ENCODE results near the gene SLC17A6. TPM values are rescaled to one million over a fixed set of nuclear protein-coding genes. Genes with fewer than 3 reads are reported as not detected.

Gene SLC17A6
- polyA plus RNA-seq, 1 donor (not counting 4 experiments of a cell fraction or from before 2014, with no cell fraction given): not detected

DNA sequence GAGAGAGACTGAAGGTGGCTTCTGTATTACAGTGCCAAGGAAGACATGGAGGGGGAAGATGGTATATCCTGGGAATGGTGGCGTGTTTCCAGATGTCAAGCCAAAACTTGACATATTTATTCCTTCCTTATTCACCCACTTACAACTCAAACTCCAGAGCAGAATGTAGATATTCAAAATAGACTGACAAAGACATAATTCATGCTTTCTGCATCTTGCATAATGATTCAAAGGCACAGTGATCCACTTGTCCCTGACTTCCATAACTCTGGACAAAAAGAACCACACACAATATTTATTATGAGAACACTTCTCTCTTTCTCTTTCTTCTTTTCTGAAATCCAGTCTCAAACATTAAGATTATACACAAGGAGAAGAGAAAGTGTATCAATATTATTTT, 48.9 kb downstream of the SLC17A6 start:
- FAIRE-seq (no peak), DNase-seq (ENCODE audit: low read depth, low spot score) (no peak)
- TF ChIP-seq EZH2 (IDR thresholded peaks at IDR 0.05; ENCODE audit: low read length): no peak
- TF ChIP-seq, protein P1, sequence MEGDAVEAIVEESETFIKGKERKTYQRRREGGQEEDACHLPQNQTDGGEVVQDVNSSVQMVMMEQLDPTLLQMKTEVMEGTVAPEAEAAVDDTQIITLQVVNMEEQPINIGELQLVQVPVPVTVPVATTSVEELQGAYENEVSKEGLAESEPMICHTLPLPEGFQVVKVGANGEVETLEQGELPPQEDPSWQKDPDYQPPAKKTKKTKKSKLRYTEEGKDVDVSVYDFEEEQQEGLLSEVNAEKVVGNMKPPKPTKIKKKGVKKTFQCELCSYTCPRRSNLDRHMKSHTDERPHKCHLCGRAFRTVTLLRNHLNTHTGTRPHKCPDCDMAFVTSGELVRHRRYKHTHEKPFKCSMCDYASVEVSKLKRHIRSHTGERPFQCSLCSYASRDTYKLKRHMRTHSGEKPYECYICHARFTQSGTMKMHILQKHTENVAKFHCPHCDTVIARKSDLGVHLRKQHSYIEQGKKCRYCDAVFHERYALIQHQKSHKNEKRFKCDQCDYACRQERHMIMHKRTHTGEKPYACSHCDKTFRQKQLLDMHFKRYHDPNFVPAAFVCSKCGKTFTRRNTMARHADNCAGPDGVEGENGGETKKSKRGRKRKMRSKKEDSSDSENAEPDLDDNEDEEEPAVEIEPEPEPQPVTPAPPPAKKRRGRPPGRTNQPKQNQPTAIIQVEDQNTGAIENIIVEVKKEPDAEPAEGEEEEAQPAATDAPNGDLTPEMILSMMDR (optimal IDR thresholded peaks at IDR 0.05 in 1 of 3, IDR thresholded peaks at IDR 0.05 in 1 of 3, conservative IDR thresholded peaks at IDR 0.05 in 1 of 3; ENCODE audit: extremely low read depth in 1 of 3, insufficient read depth in 2 of 3, low read length in 3 of 3): no peak
- no peaks in the 10 kb centered on the region for H3K9me1 ChIP-seq (ENCODE audit: control insufficient read depth, extremely low read depth, insufficient read depth, low read length)
- dilution Hi-C loops (cut with MboI; ENCODE audit: extremely low pct_ligation_motif_present, low sequenced_read_pairs): no loop called here
- no peaks in the 10 kb centered on the region for H3K9me3 ChIP-seq (ENCODE audit: control insufficient read depth, low read depth, low read length)
- no peaks in the 10 kb centered on the region for H3K27me3 ChIP-seq (ENCODE audit: control insufficient read depth, extremely low read depth, insufficient read depth, low read length)
- no peak overlapping the region for H3K27ac ChIP-seq (ENCODE audit: control insufficient read depth, insufficient read depth, low read length)
- H3K36me3 ChIP-seq (ENCODE audit: control insufficient read depth in 2 of 2, extremely low read depth in 1 of 2, insufficient read depth in 2 of 2, low read length in 2 of 2): no peaks in the 10 kb centered on the region
- H3K79me2 ChIP-seq (ENCODE audit: control insufficient read depth, insufficient read depth, low read length): no peaks in the 10 kb centered on the region
- no peak overlapping the region for H3K9ac ChIP-seq (ENCODE audit: control insufficient read depth, extremely low read depth, insufficient read depth, low read length)
- H2AFZ ChIP-seq (ENCODE audit: control insufficient read depth, low read length): no peak overlapping the region
- H3K4me1 ChIP-seq (ENCODE audit: control insufficient read depth, extremely low read depth, insufficient read depth, low read length): no peaks in the 10 kb centered on the region
- H3K4me3 ChIP-seq (ENCODE audit: control insufficient read depth in 2 of 3, extremely low read depth in 1 of 3, insufficient read depth in 2 of 3, low read depth in 1 of 3, low read length in 3 of 3): no peak overlapping the region
- no peak overlapping the region for H3K4me2 ChIP-seq (ENCODE audit: control insufficient read depth, extremely low read depth, insufficient read depth, low read depth, low read length)
- H4K20me1 ChIP-seq (ENCODE audit: control insufficient read depth, extremely low read depth, insufficient read depth, low read length): no peaks in the 10 kb centered on the region

DNA sequence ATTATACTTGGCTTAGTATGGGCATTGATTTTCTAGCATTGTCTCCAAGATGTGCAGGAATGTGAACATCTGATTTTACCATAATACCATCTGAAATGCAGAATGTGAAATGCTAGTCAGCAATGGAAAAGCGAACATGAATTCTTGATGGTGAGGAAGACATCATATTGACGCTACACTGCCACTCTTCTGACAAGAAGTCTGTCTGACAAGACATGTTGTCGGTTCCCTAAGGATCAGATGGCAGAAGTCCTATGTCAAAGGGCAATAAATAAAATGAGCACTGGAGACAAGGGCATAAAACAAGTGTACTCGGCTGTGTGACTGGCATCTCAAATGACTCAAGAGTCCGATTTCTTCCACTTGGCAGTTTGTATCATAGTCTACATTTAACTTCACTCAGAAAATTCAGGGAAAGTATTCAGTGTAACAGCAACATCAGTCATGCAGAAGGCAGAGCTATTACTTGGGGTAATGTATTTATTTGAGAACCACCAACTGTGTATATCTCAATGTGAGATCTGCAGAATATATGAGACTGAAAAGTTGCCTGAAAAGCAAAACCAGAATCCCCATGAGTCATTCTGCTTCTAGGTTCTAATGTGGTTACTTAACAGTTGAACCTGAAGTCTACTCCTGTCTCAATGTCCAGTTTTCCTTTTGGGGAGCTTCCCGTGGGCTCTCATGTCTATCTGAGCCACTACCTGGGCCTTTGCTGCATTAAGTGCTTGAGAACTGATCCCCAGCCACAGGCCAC, 51.5 kb downstream of the SLC17A6 start:
- TF ChIP-seq EZH2 (IDR thresholded peaks at IDR 0.05; ENCODE audit: low read length): no peak
- TF ChIP-seq, protein P1 (optimal IDR thresholded peaks at IDR 0.05 in 1 of 3, IDR thresholded peaks at IDR 0.05 in 1 of 3, conservative IDR thresholded peaks at IDR 0.05 in 1 of 3; ENCODE audit: extremely low read depth in 1 of 3, insufficient read depth in 2 of 3, low read length in 3 of 3): no peak
- Histone ChIP-seq H3K27ac (ENCODE audit: control insufficient read depth, insufficient read depth, low read length) (no peak overlapping the region), H4K20me1 (ENCODE audit: control insufficient read depth, extremely low read depth, insufficient read depth, low read length) (no peaks in the 10 kb centered on the region), H3K36me3 (ENCODE audit: control insufficient read depth in 2 of 2, extremely low read depth in 1 of 2, insufficient read depth in 2 of 2, low read length in 2 of 2) (no peaks in the 10 kb centered on the region), H3K79me2 (ENCODE audit: control insufficient read depth, insufficient read depth, low read length) (no peaks in the 10 kb centered on the region), H3K4me1 (ENCODE audit: control insufficient read depth, extremely low read depth, insufficient read depth, low read length) (no peaks in the 10 kb centered on the region), H2AFZ (ENCODE audit: control insufficient read depth, low read length) (no peak overlapping the region), H3K4me2 (ENCODE audit: control insufficient read depth, extremely low read depth, insufficient read depth, low read depth, low read length) (no peak overlapping the region), H3K9me3 (ENCODE audit: control insufficient read depth, low read depth, low read length) (no peaks in the 10 kb centered on the region), H3K9me1 (ENCODE audit: control insufficient read depth, extremely low read depth, insufficient read depth, low read length) (no peaks in the 10 kb centered on the region), H3K27me3 (ENCODE audit: control insufficient read depth, extremely low read depth, insufficient read depth, low read length) (no peaks in the 10 kb centered on the region), H3K9ac (ENCODE audit: control insufficient read depth, extremely low read depth, insufficient read depth, low read length) (no peak overlapping the region), H3K4me3 (ENCODE audit: control insufficient read depth in 2 of 3, extremely low read depth in 1 of 3, insufficient read depth in 2 of 3, low read depth in 1 of 3, low read length in 3 of 3) (no peak overlapping the region)
- FAIRE-seq: no peak
- dilution Hi-C loops (cut with MboI; ENCODE audit: extremely low pct_ligation_motif_present, low sequenced_read_pairs): no loop called here
- DNase-seq (ENCODE audit: low read depth, low spot score): no peak

All from keratinocyte (primary cell).